IMR-90 (cell line): ENCODE measurements around the gene SIGLEC6.

Experiments
- CEBPB ChIP-seq: IDR thresholded peaks from 2 replicates; pipeline ENCODE4 v1.6.1; 2012; ENCODE audit warnings: low read depth, low read length, improper control_type of control experiment
- CHD1 ChIP-seq: IDR thresholded peaks from 2 replicates; pipeline ENCODE4 v1.6.1; 2012; ENCODE audit warnings: low read depth, low read length, improper control_type of control experiment
- CTCF ChIP-seq: conservative IDR thresholded peaks from 2 replicates; pipeline ENCODE4 v1.5.1; 2012; ENCODE audit warnings: mild to moderate bottlenecking, low read depth, low read length, improper control_type of control experiment
- ELK1 ChIP-seq: fragments of 150-350 bp; IDR thresholded peaks from 2 replicates; pipeline ENCODE4 v1.6.1; 2016; ENCODE audit warnings: low read depth, mild to moderate bottlenecking, low read length, moderate library complexity, borderline replicate concordance
- POLR2A ChIP-seq: IDR thresholded peaks from 2 replicates; pipeline ENCODE4 v1.6.1; 2012; ENCODE audit warnings: mild to moderate bottlenecking, low read depth, low read length
- SMC3 ChIP-seq: fragments of 150-350 bp; IDR thresholded peaks from 2 replicates; pipeline ENCODE4 v1.6.1; 2016; ENCODE audit warnings: low read depth, mild to moderate bottlenecking, antibody characterized with exemption, low read length, moderate library complexity

- TF ChIP-seq CTCF (no peak), POLR2A (no peak), SMC3 (no peak), ELK1 (no peak), CHD1 (no peak), CEBPB (no peak)
Measured at GRCh38 chr19:51576850-51577249, 45.4 kb upstream of the SIGLEC6 start.
